Karpas-422 (cell line): ENCODE data around the gene PTGR3. TPM values are rescaled to one million over a fixed set of nuclear protein-coding genes. Genes with fewer than 3 reads are reported as not detected.

Experiments
- DNase-seq: peaks from one replicate; pipeline ENCODE4 v3.0.0-alpha.2; 2015
- H2AFZ ChIP-seq: fragments of 200-600 bp; sonication (generic); 2 replicates; pipeline ENCODE4 v1.6.1; 2014; ENCODE audit warnings: antibody characterized with exemption, low read length, mixed read lengths
- H3K27ac ChIP-seq: fragments of 200-600 bp; sonication (generic); 2 replicates; pipeline ENCODE4 v1.5.1; 2014; ENCODE audit warnings: mild to moderate bottlenecking, low read length, moderate library complexity
- H3K27me3 ChIP-seq: fragments of 200-600 bp; sonication (generic); 2 replicates; pipeline ENCODE4 v1.6.1; 2014; ENCODE audit warnings: low read length, mixed read lengths
- H3K36me3 ChIP-seq: fragments of 200-600 bp; sonication (generic); 2 replicates; pipeline ENCODE4 v1.6.1; 2014; ENCODE audit warnings: low read length, mixed read lengths; ENCODE audit not compliant: insufficient read depth
- H3K4me1 ChIP-seq: fragments of 200-600 bp; sonication (generic); 2 replicates; pipeline ENCODE4 v1.6.1; 2014; ENCODE audit warnings: mild to moderate bottlenecking, low read length, mixed read lengths
- H3K4me2 ChIP-seq: fragments of 200-600 bp; sonication (generic); 2 replicates; pipeline ENCODE4 v1.6.1; 2014; ENCODE audit warnings: low read length, low read depth, mild to moderate bottlenecking; ENCODE audit not compliant: poor library complexity, severe bottlenecking
- H3K4me3 ChIP-seq: fragments of 200-600 bp; sonication (generic); 2 replicates; pipeline ENCODE4 v1.5.1; 2014; ENCODE audit warnings: mild to moderate bottlenecking, antibody characterized with exemption, low read length, mixed read lengths
- H3K79me2 ChIP-seq: fragments of 200-600 bp; sonication (generic); 2 replicates; pipeline ENCODE4 v1.6.1; 2014; ENCODE audit warnings: mild to moderate bottlenecking, low read length, mixed read lengths
- H3K9ac ChIP-seq: fragments of 200-600 bp; sonication (generic); 2 replicates; pipeline ENCODE4 v1.6.0; 2014; ENCODE audit warnings: low read length
- H3K9me2 ChIP-seq: fragments of 200-600 bp; sonication (generic), shearing (Covaris generic); replicated peaks from 2 replicates; pipeline ENCODE4 v1.6.0; 2014; ENCODE audit warnings: mild to moderate bottlenecking, low read length, moderate library complexity; ENCODE audit not compliant: insufficient read depth
- H3K9me3 ChIP-seq: fragments of 300-700, 200-600 bp; sonication (generic); 2 replicates; pipeline ENCODE4 v1.6.1; 2014; ENCODE audit warnings: low read length, mixed read lengths
- H4K20me1 ChIP-seq: fragments of 200-600 bp; sonication (generic); 2 replicates; pipeline ENCODE4 v1.6.1; 2014; ENCODE audit warnings: mild to moderate bottlenecking, antibody characterized with exemption, low read length, low read depth; ENCODE audit not compliant: insufficient read depth
- total RNA-seq: library from RNA; depleted of rRNA; stranded (reverse); fragments of >200 nt; shearing (Covaris generic); gene quantifications from 2 replicates; pipeline ENCODE4 v1.2.3, GENCODE V29; 2014; ENCODE audit warnings: low replicate concordance; rRNA removed

Gene PTGR3
- total RNA-seq, 1 experiment from 2014 or later, result 6.6 TPM

DNA sequence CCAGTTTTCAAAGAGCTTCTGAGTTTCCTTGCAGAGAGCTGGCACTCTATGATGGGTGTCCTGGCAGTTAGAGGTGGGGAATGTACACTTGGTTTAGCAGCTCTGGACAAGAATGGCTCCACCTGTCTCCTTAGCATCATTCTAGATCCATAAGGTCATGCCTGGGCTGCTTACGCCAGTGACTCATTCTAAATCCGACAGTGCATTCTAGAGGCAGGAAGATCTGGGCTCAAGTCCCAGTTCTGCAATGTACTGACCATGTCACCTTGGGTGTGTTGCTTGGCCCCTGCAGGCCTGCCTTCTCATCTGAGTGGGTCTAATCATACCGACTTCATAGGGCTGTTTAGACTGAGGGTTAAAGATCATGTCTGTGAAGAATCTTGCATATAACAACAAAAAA is 46.5 kb downstream of the PTGR3 start:
- Histone ChIP-seq H3K27me3 (no peaks in the 10 kb centered on the region), H3K4me2 (no peak overlapping the region), H3K27ac (no peak overlapping the region), H4K20me1 (no peaks in the 10 kb centered on the region), H2AFZ (no peak overlapping the region), H3K9me3 (no peaks in the 10 kb centered on the region), H3K9me2 (no peaks in the 10 kb centered on the region), H3K79me2 (no peaks in the 10 kb centered on the region), H3K36me3 (no peaks in the 10 kb centered on the region), H3K4me1 (peaks cover 8% of the 10 kb centered on the region), H3K9ac (no peak overlapping the region), H3K4me3 (no peak overlapping the region)
- DNase-seq, result no peak

DNA sequence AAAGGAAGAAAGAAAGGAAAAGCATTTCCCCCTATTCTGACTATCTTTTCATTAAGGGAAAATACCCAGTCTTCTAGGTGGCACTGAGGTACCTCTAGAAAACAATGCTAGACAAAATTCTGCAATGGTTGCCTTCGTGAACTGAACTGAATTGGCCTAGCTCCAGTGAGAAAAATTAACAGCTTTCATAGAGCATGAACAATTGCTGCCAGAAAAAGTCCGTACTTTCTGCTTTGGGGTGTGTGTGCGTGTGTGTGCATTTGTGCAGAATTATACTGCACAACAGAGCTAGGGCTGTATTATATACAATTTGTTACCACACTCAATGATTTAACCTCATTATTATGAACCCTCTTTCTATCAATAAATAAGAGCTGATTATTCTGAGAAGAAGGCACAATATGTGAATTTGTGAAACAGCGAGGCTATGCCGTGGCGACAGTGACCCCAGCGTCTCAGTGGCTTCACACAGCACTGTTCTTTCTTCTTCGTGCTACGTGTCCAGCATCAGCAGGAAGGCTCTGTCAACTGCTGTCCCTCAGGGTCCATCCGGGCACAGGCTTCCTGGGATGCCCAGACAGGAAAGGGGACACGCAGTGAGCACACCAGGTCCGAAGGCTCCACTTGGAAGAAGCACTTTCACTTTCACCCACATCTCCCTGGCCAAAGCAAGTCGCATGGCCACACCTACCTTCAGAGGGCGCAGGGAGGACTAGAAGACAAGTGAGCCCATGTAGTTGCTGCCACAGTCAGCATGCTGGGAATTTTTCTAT is 47.5 kb downstream of the PTGR3 start:
- H3K79me2 ChIP-seq, result no peaks in the 10 kb centered on the region
- peaks cover 8% of the 10 kb centered on the region for H3K4me1 ChIP-seq
- no peaks in the 10 kb centered on the region for H3K9me2 ChIP-seq
- H3K9ac ChIP-seq, result peak overlapping the region; percentile 62
- H4K20me1 ChIP-seq, result no peaks in the 10 kb centered on the region
- no peaks in the 10 kb centered on the region for H3K36me3 ChIP-seq
- peak overlapping the region; percentile 58 for H3K4me2 ChIP-seq
- peak; percentile 63 for DNase-seq
- H3K27ac ChIP-seq, result no peak overlapping the region
- H3K9me3 ChIP-seq, result no peaks in the 10 kb centered on the region
- peak overlapping the region; percentile 68 for H3K4me3 ChIP-seq
- peak overlapping the region; percentile 73; the same call in 1 of the 2 replicates for H2AFZ ChIP-seq
- H3K27me3 ChIP-seq, result no peaks in the 10 kb centered on the region

GRCh38 chr18:75160364-75160763 is 48.6 kb downstream of the PTGR3 start:
- no peaks in the 10 kb centered on the region for H3K36me3 ChIP-seq
- no peaks in the 10 kb centered on the region for H3K79me2 ChIP-seq
- no peaks in the 10 kb centered on the region for H3K9me2 ChIP-seq
- H3K4me1 ChIP-seq, result peaks cover 8% of the 10 kb centered on the region
- no peaks in the 10 kb centered on the region for H4K20me1 ChIP-seq
- no peak overlapping the region for H2AFZ ChIP-seq
- H3K27ac ChIP-seq, result no peak overlapping the region
- H3K4me3 ChIP-seq, result no peak overlapping the region
- no peaks in the 10 kb centered on the region for H3K9me3 ChIP-seq
- DNase-seq, result no peak
- H3K27me3 ChIP-seq, result no peaks in the 10 kb centered on the region
- H3K9ac ChIP-seq, result no peak overlapping the region
- H3K4me2 ChIP-seq, result no peak overlapping the region

DNA sequence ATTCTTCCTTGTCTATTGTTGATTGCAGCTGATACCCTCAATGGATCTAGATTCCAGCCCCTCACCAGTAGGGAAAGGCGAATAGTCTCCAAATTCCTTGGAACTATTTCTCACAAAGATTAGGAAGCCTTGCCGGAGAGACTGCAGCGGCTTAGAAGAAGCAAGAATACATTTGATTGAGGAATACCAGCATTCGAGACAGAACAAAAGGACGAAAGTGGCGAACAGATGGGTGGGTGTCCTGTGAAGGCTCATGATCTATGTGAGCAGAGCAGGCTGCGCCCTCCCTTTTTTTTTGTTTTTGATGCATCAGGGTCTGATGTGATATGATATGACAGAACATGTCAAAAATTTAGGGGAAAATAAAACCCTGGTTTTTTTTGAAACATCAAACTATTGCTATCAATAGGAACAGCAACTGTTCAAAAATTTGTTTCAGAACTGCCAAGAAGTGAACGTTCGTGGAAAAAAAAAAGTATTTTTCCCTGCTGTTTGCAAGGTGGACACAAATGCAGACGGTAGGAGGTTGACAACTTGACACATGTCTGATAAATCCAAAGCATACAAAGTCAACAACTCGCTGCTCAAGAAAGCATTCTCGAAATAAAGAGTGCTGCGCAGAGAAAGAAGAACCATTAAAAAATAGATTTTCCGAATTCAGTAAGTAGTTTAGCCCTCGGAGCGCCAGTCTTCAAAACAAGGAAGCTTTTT is 49.1 kb downstream of the PTGR3 start:
- no peaks in the 10 kb centered on the region for H4K20me1 ChIP-seq
- H3K4me3 ChIP-seq, result no peak overlapping the region
- H3K4me1 ChIP-seq, result peaks cover 8% of the 10 kb centered on the region
- no peaks in the 10 kb centered on the region for H3K27me3 ChIP-seq
- H3K27ac ChIP-seq, result no peak overlapping the region
- no peaks in the 10 kb centered on the region for H3K36me3 ChIP-seq
- no peaks in the 10 kb centered on the region for H3K9me2 ChIP-seq
- H3K79me2 ChIP-seq, result no peaks in the 10 kb centered on the region
- H3K9me3 ChIP-seq, result no peaks in the 10 kb centered on the region
- no peak overlapping the region for H2AFZ ChIP-seq
- no peak overlapping the region for H3K4me2 ChIP-seq
- no peak overlapping the region for H3K9ac ChIP-seq
- no peak for DNase-seq

- peaks cover 8% of the 10 kb centered on the region for H3K4me1 ChIP-seq
- no peaks in the 10 kb centered on the region for H3K27me3 ChIP-seq
- H3K4me3 ChIP-seq, result no peak overlapping the region
- H3K4me2 ChIP-seq, result no peak overlapping the region
- H4K20me1 ChIP-seq, result no peaks in the 10 kb centered on the region
- no peak for DNase-seq
- H3K36me3 ChIP-seq, result no peaks in the 10 kb centered on the region
- H3K9me3 ChIP-seq, result no peaks in the 10 kb centered on the region
- no peaks in the 10 kb centered on the region for H3K9me2 ChIP-seq
- no peaks in the 10 kb centered on the region for H3K79me2 ChIP-seq
- H3K27ac ChIP-seq, result no peak overlapping the region
- no peak overlapping the region for H3K9ac ChIP-seq
- no peak overlapping the region for H2AFZ ChIP-seq
These were observed 49.8 kb downstream of the PTGR3 start for GRCh38 chr18:75159238-75159518.

Other genes with a start within 250 kb of the PTGR3 start
- 4.7 and 5.7 TPM in 2 replicates for gene TSHZ1, start 1.7 kb upstream of the PTGR3 start, total RNA-seq
- gene SMIM21, start 218.6 kb upstream of the PTGR3 start, total RNA-seq, result not detected in 2 replicates